GM18873 (cell line): Measurements from ENCODE around the gene ZMIZ1.
A peak's percentile ranks its signal among the peaks of the same experiment; 100 is the strongest.

Source experiments
- ATAC-seq: cut with Tn5 transposase; IDR thresholded peaks from one replicate; pipeline ENCODE4 v1.9.1; 2021; ENCODE audit warnings: mild to moderate bottlenecking, moderate library complexity, moderate number of reproducible peaks; ENCODE audit not compliant: unreplicated experiment, low FRiP score

Gene ZMIZ1

DNA sequence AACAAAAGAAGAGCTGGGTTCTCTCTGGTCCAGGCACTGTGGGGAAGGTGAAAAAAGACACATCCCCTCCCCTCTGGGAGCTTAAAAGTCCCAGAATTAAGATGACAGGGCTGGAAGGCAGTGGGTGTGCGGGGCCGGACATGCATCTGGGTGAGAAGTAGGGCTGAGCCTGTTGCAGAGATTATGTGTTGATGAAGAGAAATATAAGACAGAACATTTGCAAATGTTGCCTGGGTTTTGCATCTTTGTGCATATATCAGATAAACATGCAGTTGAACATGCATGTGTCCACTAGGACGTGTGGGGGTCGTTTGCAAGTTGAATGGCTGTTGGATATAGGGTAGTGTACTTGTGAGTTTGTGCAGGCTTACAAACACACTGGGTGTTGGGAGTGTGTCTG lies 184.2 kb downstream of the ZMIZ1 start:
- ATAC-seq, result no peak

DNA sequence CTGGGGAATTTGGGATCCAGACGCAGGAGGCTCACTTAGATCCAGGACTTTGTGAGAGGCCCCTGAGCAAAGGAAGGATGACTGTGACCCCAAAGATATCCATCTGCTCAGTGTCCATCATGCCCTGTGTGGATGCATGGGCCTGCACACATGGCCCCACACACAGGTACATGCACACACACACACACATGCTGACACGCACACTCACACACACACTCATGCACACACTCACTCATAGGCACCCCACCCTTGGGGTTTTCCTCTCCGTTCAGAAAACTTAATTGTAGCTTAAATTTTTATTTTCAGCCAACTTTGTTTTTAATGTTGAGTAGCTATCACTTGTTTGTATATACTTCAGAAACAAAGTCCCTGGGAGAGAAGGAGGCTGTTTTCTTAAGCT lies 184.9 kb downstream of the ZMIZ1 start:
- ATAC-seq, result no peak

DNA sequence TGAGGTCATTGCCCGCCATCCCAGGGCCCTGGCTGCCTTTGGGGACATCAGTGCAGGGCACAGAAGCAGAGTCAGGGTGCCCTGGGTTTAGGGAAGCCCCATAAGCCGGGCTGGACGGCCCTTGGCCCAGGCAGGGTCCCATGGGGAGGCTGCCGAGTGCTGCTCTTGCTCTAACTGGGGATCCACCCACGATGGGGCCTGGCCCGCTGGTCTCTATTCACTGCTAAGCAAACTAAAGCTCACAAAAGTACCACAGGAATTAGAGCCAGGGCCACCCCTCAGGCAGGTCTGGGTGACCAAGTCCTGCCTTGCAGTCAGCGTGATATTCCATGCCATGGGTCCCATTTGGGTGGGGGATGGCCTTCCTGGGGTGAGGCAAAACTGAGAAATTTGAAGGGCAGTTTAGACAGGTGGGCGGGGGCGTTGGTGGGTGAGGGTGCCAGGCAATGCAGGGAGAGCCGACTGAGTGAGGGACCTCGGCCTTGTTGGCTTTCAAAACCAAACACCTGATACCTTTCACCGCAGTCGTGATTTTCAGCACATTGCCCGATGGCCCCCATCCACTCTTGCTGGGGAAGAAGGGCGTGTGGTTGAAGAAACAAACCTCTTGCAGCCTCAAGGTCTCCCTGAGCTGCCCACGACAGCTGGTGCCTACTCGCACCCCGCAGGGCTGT lies 185.7 kb downstream of the ZMIZ1 start:
- no peak for ATAC-seq

DNA sequence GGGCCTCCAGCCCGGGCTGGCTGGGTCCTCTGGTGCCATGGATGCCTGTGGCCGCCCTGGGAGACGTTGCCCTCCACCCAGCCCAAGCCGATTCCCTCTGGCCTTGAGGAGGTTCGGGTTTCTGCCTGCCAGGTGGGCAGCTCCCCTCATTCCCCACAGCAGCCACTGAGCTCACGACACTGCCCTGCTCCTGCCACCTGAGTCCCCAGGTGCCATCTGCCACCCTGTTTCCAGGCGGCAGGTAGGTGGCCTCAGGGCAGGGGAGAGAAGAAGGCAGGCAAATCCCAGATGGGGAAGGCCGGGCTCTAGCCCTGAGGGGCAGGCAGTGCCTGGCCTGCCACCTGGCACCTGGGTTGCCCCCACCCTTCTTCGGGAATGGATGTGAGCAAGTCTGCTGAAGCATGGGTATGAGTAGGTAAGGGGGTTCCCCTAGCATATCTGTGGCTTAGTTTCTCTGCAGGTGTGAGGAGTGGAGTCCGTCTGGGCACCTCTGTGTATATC lies 186.3 kb downstream of the ZMIZ1 start:
- no peak for ATAC-seq

DNA sequence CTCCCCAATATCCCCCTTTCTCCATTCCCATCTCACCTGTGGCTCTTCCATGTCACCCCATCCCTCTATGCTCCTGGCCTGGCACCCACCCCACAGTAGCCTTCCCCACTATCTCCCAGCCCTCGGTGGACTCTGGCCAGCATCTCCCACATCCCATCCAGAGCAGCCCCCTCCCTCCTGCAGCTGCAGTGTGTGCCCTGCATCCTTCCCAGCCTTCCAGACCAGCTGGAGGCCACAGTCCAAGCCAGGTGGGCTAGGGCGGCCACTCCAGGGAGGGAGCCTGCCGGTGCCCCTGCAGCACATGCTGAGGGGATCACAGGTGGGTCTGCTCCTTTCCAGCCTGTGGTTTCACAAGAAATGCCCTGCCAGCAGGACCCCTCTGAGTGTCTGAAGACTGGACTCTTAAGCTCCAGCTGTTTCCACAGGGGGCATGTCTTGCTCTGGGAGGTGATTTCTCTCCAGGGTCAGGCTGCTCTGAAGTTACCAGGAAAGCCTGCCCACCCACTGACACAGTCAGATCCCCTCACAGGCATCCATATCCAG lies 187.6 kb downstream of the ZMIZ1 start:
- no peak for ATAC-seq

DNA sequence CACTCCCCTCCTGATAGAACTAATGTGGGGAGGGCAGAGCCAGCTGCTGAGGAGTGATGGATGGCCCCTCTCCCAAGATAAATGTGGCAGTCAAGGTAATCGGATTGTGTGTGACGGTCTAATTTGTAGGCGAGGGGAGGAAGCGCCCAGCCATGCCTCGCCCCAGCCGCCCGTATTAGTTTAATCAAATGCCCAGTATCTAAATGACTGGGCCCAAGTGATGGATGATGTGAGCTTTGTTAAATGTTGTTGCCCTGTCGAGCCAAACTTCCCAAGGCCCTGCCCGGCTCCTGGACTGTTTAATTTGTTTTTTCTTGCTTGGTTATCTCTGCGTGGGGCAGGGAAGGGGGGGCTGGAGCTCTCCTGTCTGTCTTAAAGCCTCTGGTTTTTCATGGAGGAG lies 190.1 kb downstream of the ZMIZ1 start:
- no peak for ATAC-seq

DNA sequence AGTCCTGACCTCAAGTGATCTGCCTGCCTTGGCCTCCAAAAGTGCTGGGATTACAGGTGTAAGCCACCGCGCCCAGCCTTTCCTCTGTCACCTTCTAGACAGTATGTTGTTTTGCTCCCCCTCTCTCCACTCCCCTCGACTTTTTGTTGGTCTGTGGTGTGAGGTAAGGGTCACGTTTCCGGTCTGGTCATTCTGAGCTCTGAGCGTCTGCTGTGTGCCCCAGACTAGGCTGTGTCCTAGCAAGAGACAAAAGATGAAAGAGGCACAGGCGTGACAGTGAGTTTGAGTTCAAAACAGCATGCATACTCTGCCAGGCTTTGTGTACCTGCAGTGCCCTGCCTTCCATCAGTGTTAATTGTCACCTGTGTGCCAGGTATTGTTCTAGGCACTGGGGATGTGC lies 191.1 kb downstream of the ZMIZ1 start:
- ATAC-seq, result no peak

DNA sequence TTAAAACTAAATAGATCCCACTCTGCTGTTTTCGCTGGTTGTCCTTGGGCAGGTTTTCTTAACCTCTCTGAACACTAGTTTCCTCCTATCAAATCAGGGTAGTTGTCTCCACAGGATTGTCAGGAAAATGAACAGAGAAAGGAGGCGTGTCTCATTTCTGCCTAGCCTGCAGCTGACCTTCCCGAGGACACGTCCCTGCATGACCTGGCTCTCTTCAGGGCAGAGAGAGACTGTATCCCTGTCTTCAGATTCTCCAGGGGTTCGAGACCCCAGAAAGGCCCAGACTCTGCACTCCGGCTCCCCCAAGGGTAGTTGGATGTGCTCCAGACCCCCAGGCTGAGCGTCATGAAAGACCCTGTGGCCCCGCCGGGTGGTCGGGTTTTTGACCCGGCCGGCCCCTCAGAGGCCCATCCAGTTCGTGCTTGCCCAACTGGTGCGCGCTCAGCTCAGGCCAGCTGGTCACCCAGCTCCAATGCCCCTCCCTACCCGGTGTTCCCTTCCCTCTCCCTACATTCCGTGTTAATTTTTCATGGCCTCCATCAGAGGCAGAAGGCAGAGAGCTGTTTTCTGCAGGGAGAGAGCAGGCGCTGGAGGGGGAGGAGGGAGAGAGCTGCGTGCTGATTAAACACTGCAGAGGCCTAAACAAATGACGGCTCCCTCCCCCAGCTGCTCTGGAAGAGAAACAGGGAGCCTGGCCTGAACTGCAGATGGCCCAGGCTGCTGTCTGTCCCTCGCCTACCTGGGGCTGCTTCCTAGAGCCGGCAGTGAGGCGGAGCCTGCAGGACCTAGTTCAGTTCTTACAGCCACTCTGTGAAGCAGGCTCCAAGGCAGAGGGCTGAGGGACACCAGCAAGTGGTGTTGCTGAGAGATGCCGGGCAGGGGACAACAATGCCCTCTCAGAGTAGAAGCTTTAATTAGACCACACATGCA lies 192.3 kb downstream of the ZMIZ1 start:
- ATAC-seq, result no peak

DNA sequence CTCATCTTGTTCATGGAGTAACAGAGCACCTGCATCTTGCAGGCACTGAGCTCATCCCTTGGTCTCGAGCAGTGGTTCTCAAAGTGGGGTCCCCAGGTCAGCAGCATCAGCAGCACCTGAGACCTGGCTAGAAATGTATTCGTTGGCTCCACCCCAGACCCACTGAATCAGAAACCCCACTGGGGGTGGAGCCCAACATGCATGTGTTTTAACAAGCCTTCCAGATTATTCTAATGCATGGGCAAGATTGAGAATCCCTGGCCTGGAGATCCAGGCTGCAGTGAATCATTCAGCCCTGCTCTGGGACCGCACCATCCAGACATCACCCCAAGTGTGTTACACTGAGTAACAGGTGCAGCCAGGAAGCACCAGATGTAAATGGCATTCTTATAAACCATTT lies 193.4 kb downstream of the ZMIZ1 start:
- ATAC-seq, result no peak

DNA sequence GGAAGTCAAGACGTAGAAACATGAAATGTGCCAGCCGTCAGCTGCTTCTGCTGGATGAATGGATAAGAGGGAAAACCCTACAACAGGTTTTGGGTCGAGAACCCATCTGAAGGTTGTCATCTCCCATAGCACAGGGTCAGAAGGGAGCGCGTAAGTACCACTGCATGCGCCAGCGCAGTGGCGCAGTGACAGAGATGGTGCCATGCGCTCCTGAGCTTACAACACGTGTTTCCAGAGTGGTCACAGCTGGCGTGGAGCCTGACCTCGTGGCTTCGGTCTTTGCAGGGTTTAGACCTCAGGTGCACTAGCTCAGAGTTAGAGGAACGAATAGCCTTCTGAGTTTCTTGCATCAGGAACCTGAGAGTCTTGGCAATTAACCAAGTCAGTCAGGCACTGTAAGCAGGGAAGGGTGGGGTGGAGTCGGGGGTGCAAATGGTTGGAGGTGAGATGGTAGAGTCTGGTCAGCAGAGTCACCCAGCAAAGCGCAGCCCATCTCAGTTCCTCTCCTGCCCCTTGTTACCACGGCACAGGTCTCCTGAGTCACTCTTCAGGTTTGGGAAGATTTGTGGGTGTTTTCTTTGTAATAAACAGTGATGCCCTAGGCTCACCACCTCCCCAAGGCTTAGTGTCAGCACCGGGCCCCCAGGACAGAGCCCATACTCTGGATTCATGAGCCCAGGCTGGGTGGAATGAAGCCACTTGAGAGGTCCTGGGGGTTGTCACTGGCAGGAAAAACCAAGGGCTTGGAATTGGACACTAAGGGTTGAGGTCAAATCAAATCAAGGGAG lies 194.4 kb downstream of the ZMIZ1 start:
- ATAC-seq, result no peak

DNA sequence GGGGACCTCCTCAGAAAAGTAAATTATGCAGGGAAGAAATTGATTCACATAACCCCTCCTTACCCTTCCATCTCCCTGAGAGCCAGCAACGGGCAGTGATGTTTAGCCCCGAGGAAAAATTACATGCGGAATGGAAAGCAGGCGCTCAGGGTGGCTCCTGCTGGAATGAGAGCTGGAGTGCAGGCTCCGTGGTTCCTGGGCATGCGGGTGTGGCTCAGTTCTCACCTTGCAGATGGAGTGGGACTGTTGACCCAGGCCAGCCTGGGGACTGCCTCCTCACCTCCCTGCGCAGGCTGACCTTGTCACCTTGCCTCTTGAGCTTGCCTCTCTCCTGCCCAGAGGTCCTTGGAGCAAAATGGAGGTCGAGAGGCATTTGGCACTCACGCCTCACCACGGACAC lies 195.2 kb downstream of the ZMIZ1 start:
- ATAC-seq, result no peak

DNA sequence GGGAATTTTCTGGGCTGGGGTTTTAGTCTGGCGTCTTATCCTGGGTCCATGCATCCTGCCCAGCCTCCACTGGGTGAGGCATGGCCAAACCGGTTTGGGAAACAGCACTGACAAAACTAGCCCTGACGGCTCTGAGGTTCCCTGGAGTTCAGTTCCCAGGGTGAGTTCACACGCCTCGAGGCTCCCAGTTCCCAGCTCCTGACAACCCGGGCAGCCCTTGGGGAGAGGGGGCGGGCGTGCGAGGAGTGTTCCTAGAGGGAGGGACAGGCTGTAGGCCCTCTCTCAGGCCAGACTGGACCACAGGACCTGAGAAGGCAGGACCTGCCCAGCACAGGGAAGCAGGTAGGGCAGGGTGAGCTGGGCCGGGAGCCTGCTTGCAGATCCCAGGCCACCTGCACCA lies 196.2 kb downstream of the ZMIZ1 start:
- ATAC-seq, result no peak

DNA sequence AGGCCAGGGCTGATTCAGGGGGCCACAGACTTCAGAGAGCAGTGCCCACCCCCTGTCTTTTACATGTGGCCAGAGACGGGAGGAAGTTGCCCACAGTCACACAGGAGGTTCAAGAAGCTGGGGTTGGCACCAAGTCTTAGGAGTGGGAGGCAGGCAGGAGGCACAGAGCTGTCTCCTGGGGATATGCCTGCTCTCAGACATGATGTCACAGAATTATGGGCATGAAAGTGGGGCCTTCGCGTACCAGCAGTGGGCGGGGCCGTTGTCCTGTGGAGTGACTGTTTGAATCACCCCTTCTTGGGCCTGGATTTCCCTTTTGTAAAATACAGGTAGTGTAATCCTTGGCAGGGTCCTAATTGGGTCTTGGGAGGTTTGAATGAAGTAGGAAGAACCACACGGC lies 197.3 kb downstream of the ZMIZ1 start:
- ATAC-seq, result peak; percentile 43

DNA sequence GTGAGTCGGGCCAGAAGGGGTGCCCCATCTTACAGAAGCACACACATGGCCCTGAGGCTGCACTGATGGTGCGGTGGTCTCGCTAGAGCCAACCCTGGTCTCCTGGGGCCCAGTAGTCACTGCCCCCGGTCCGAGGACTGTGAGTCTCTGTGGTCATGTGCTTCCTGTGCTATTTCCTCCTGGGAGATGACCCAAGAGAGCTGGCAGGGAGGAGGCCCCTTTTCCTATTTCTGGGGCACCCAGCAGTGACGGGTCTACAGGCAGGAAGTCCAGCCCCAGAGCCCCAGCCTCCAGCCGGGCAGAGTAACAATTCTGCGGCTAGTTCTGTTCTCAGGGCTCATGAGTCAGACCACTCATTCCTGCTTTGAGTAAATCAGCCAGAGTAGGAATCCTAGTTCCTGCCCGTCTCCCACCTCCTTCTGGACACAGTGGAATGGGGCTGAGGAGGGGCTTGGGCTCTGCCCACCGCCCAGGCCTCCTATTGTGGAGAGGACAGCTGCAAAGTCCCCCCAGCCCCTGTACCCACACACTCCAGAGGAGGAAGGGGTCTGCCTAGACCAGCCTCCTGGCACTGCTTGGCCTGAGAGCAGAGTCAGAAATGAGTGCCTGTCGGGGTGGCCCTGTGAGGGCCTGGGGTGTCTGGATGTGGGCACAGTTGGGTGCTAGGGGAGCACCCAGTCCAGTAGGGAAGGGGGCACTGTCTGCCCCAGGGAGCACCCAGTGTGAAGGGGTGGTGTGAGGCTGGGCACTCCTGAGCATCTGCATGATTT lies 198.0 kb downstream of the ZMIZ1 start:
- ATAC-seq, result peak; percentile 75

DNA sequence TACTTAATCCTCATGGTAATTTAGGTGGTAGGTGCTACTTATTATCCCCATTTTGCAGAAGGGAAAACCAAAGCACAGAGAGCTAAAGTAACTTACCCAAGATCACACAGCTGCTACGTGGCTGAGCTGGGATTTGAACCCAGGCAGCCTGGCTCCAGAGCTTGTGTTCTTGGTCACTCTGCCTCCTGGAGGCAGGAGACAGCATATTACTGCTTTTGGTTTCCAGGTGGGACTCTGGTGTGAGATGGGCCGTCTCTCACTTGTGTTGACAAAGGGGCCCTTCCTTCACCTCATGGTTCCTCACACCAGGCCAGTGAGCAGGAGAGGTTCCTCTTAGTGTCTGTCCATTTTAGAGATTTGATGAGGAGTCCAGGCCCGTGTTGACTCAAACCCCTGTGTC lies 198.7 kb downstream of the ZMIZ1 start:
- no peak for ATAC-seq

DNA sequence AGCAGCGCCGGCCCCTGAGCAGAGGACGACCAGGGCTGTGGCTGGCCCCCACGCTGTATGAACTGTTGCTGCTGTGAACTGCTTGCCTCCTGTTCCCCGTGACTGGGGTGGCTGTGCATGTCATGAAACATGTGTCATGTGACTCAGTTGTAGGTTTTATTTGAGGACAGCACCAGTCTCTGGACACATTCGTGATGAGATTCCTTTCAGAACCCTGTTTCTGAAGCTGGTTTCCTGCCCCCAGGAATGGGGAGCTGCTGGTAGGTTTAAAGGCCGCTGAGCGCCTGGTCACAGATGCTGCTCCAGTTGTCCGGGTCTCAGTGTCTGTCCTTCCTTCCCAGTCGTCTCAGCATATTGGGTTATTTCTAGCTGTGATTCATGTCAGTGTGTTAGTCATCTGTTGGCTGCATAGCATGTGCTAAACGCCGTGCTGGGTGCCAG lies 199.4 kb downstream of the ZMIZ1 start:
- no peak for ATAC-seq

DNA sequence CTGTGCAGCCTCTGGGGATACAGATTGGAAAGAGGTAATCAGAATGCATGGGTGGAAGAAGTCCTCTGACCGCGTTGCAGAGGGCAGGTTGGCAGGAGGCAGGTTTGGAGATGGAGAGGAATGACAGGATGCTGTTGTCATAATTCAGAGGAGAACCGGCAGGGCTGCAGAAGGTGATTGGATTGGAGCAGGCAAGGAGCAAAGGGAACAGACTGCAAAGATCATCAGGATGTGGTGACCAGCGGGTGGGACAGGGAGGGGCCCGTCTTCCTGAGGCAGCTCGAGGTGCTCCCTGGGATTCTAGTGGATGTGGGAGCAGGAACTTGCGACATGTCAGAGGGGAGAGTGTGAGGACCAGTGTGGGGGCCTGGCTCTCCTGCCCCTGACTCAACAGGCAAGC lies 200.0 kb downstream of the ZMIZ1 start:
- ATAC-seq, result no peak

DNA sequence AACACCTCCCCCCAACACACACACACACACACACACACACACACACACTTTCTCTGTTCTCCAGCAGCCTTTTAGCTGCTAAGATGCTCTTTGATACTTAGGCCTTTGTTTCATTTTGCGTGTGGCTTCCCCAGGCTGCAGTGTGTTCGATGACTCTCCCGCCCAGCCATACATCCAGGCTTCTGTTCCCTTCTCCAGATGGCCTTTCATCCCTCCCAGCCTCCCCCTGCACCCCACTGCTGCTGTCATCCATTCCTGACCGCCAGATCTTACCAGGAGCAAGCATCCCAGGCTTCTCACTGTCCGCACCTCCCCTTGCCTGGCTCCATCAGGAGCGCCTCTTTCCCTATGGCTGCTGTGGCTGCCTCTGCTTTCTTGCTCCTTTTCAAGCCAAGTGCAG lies 200.7 kb downstream of the ZMIZ1 start:
- no peak for ATAC-seq

DNA sequence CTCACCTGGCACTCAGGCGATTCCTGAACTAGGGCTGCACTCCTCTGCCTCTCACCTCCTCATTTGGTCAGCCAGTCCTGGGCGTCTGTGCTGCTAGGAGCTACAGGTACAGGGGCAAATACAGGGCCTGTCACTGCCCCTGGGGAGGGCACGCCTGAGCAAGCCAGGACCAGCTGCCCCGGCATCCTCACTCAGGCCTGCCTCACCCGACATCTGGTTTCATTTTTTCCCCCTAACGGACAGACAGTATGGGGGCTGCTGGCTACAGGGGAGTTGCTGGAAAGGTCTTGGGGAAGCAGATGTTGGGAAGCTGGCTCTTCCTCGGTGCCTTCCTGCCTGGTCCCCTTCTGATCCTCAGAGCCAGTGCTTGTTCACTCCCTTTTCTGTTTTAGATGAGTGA lies 201.2 kb downstream of the ZMIZ1 start:
- no peak for ATAC-seq
